Natural killer cell (primary cell): Measurements from ENCODE around the gene GABRA4. TPM values are rescaled to one million over a fixed set of nuclear protein-coding genes. Genes with fewer than 3 reads are reported as not detected.

ENCODE experiments used
- ATAC-seq, 3 donors: fragments of 150-1000 bp in 2 of 3; fragments of 200-7000 bp in 1 of 3; cut with Tn5 transposase; 1 replicate in 1 of 3; 2 replicates in 2 of 3; pipeline ENCODE4 v1.10.0; 2021; ENCODE audit warnings: mild to moderate bottlenecking in 2 of 3, moderate library complexity in 2 of 3
- DNase-seq, 2 donors: peaks; one replicate each; pipeline versions ENCODE4 v3.0.0 to v3.0.0-alpha.2; 2013 to 2021; ENCODE audit warnings: mixed read lengths in 1 of 2
- H3K27ac ChIP-seq: one replicate; pipeline ENCODE4 v1.5.1; 2013; ENCODE audit warnings: mild to moderate bottlenecking, low read length
- H3K27me3 ChIP-seq: one replicate; pipeline ENCODE4 v1.6.1; 2013; ENCODE audit warnings: low read length; ENCODE audit not compliant: control insufficient read depth, insufficient read depth
- H3K36me3 ChIP-seq: one replicate; pipeline ENCODE4 v1.6.1; 2013; ENCODE audit warnings: low read length; ENCODE audit not compliant: control insufficient read depth, insufficient read depth
- H3K4me1 ChIP-seq: one replicate; pipeline ENCODE4 v1.6.1; 2013; ENCODE audit warnings: low read length; ENCODE audit not compliant: control insufficient read depth, insufficient read depth
- H3K4me3 ChIP-seq: one replicate; pipeline ENCODE4 v1.5.1; 2013; ENCODE audit warnings: low read length
- H3K9me3 ChIP-seq: one replicate; pipeline ENCODE4 v1.6.1; 2013; ENCODE audit warnings: low read length; ENCODE audit not compliant: control insufficient read depth, insufficient read depth
- H3K27ac Mint-ChIP-seq, 2 donors: one replicate each; pipeline ENCODE4 v1.8.0; 2022; ENCODE audit warnings: mild to moderate bottlenecking in 2 of 2, mixed read lengths in 2 of 2, moderate library complexity in 1 of 2
- H3K27me3 Mint-ChIP-seq, 2 donors: one replicate each; pipeline ENCODE4 v1.8.0; 2022; ENCODE audit warnings: low read depth in 2 of 2, mixed read lengths in 2 of 2
- H3K36me3 Mint-ChIP-seq: one replicate; pipeline ENCODE4 v1.8.0; 2022; ENCODE audit warnings: mixed read lengths
- H3K4me1 Mint-ChIP-seq, 2 donors: one replicate each; pipeline ENCODE4 v1.8.0; 2022; ENCODE audit warnings: mixed read lengths in 2 of 2
- H3K4me3 Mint-ChIP-seq: one replicate; pipeline ENCODE4 v1.8.0; 2022; ENCODE audit warnings: mild to moderate bottlenecking, moderate library complexity, mixed read lengths
- H3K9me3 Mint-ChIP-seq, 2 donors: one replicate each; pipeline ENCODE4 v1.8.0; 2022; ENCODE audit warnings: mixed read lengths in 2 of 2
- WGBS: methylation state at CpG from one replicate; pipeline ENCODE4 v1.1.7; 2013; ENCODE audit warnings: missing lambda C conversion rate; ENCODE audit not compliant: insufficient coverage; 5-methylcytosine and 5-hydroxymethylcytosine counted together
- intact Hi-C: fragments of 100-400 bp; cut with micrococcal nuclease; formaldehyde crosslinking; loops from one replicate; pipeline ENCODE4 v1.14.2; 2022
- total RNA-seq, 4 donors: library from RNA; stranded (reverse); fragments of 120-200 nt in 1 of 4; gene quantifications; one replicate each; pipeline versions ENCODE4 v1.2.3 to v1.2.4, GENCODE V29; 2013 to 2022
- TF ChIP-seq, protein P1 (sequence below): fragments of 200-600 bp; IDR thresholded peaks from one replicate; pipeline ENCODE4 v1.8.0; 2022; ENCODE audit warnings: antibody characterized with exemption

GABRA4 gene
- not detected for total RNA-seq
- not detected for total RNA-seq (2013)

DNA sequence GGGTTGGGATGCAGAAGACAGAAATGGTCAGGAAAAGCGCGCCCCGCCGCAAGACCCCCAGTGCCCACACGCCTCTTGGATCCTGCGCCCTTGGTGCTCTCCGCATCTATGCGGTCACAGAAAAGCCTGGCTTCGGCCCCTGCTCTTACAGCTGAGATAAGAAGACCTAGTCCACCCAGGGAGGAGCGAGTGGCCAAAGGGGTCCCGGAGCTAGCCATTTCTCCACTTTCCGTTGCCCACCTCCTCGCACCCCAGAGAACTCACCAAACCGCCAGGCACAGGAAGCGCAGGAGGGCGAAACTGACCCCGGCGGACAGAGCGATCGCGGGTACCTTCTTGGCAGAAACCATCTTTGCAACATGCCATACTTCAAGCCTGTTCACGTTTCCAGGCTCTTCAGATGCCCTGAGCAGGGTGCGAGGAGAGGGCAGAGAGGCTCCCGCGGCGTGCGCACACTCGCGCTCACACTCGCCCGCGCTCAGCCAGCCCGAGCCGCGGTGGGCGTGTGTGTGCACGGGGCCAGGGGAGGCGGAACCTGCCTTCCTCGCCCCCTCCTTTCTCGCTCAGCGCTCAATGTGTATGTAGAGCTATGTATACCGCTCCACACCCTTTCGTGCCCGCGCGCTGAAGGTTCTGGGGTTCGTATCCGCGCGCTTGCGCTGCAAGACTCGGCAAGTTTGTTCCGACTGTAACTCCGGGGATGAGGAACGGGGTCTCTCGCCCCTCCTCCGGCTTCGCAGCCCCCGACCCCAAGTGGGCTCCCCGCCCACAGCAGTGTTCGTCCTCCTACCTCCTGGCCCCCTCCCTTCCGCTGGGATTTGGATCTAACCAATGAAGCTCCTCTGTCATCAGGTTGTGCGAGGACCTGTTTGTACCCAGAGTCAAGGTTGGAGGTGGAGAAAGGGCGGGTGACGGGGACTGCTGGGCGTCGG, at the start of gene GABRA4:
Gene GABRA4 (minus strand): TSS at position 507 of the 932 bp plus-strand sequence. CDS start 157 bp downstream, at position 350.
- Histone ChIP-seq H3K36me3 (no peaks in the 10 kb centered on the region), H3K9me3 (no peaks in the 10 kb centered on the region), H3K4me3 (no peak within 1 kb of the TSS), H3K27ac (no peak within 1 kb of the TSS), H3K27me3 (peaks cover 19% of the 10 kb centered on the region), H3K4me1 (peaks cover 7% of the 10 kb centered on the region)
- H3K27ac Mint-ChIP-seq, result no peak within 1 kb of the TSS
- peaks cover 41 to 45% of the 10 kb centered on the region in 2 donors for H3K27me3 Mint-ChIP-seq
- H3K9me3 Mint-ChIP-seq, result no peaks in the 10 kb centered on the region
- no peaks in the 10 kb centered on the region for H3K36me3 Mint-ChIP-seq
- ATAC-seq (peak in 2 of 3 donors; percentile 33 to 35), DNase-seq (no peak)
- intact Hi-C loops, result no loop called here
- H3K4me1 Mint-ChIP-seq, result peaks cover 23 to 26% of the 10 kb centered on the region in 2 donors
- 6% methylated on average over 67 of the region's 67 CpGs for WGBS
- peak within 1 kb of the TSS; percentile 79 for H3K4me3 Mint-ChIP-seq
- TF ChIP-seq, protein P1, sequence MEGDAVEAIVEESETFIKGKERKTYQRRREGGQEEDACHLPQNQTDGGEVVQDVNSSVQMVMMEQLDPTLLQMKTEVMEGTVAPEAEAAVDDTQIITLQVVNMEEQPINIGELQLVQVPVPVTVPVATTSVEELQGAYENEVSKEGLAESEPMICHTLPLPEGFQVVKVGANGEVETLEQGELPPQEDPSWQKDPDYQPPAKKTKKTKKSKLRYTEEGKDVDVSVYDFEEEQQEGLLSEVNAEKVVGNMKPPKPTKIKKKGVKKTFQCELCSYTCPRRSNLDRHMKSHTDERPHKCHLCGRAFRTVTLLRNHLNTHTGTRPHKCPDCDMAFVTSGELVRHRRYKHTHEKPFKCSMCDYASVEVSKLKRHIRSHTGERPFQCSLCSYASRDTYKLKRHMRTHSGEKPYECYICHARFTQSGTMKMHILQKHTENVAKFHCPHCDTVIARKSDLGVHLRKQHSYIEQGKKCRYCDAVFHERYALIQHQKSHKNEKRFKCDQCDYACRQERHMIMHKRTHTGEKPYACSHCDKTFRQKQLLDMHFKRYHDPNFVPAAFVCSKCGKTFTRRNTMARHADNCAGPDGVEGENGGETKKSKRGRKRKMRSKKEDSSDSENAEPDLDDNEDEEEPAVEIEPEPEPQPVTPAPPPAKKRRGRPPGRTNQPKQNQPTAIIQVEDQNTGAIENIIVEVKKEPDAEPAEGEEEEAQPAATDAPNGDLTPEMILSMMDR, result no peak

DNA sequence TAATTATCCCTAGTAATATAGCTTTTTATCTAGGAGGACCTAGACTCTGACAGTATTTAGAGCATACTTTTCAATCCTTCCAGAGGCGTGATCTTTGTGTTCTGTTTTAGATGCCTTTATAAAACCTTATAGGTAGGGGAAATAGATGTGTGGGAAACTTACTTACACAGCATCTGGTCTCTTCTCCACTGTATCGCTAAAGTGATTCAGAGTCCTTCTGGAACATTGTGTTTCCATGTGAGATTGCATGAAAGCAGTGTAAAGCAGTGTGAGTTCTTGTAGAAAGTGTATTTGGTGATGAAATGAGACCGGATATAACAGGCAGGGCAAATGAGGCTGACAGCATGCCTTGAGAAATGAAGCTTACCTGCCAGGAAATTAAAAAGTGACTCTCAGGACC, 47.4 kb upstream of the GABRA4 start:
- no peak overlapping the region for H3K4me3 ChIP-seq
- intact Hi-C loops, result no loop called here
- H3K27me3 Mint-ChIP-seq, result peaks cover 8 to 68% of the 10 kb centered on the region in 2 donors
- no peaks in the 10 kb centered on the region for H3K4me1 ChIP-seq
- ATAC-seq (no peak), DNase-seq (no peak)
- WGBS, result 89% methylated on average over 2 of the region's 3 CpGs
- no peak overlapping the region for H3K27ac Mint-ChIP-seq
- no peaks in the 10 kb centered on the region for H3K9me3 Mint-ChIP-seq
- H3K36me3 Mint-ChIP-seq, result no peaks in the 10 kb centered on the region
- peaks cover 8% of the 10 kb centered on the region for H3K27me3 ChIP-seq
- H3K36me3 ChIP-seq, result no peaks in the 10 kb centered on the region
- H3K4me3 Mint-ChIP-seq, result no peak overlapping the region
- H3K4me1 Mint-ChIP-seq, result no peaks in the 10 kb centered on the region
- TF ChIP-seq, protein P1, result no peak
- no peaks in the 10 kb centered on the region for H3K9me3 ChIP-seq
- no peak overlapping the region for H3K27ac ChIP-seq

GRCh38 chr4:47038263-47038662, 44.9 kb upstream of the GABRA4 start:
- no peaks in the 10 kb centered on the region for H3K4me1 Mint-ChIP-seq
- H3K4me3 Mint-ChIP-seq, result no peak overlapping the region
- WGBS, result no CpG with 5 or more reads among the region's 1 CpG
- no peak overlapping the region for H3K27ac Mint-ChIP-seq
- H3K36me3 Mint-ChIP-seq, result no peaks in the 10 kb centered on the region
- H3K4me1 ChIP-seq, result no peaks in the 10 kb centered on the region
- H3K27me3 ChIP-seq, result peaks cover 8% of the 10 kb centered on the region
- intact Hi-C loops, result no loop called here
- H3K9me3 ChIP-seq, result no peaks in the 10 kb centered on the region
- TF ChIP-seq, protein P1, result no peak
- peaks cover 8 to 75% of the 10 kb centered on the region in 2 donors for H3K27me3 Mint-ChIP-seq
- H3K27ac ChIP-seq, result no peak overlapping the region
- DNase-seq, result no peak
- no peak overlapping the region for H3K4me3 ChIP-seq
- no peak for ATAC-seq
- no peaks in the 10 kb centered on the region for H3K9me3 Mint-ChIP-seq
- no peaks in the 10 kb centered on the region for H3K36me3 ChIP-seq
